ENCODE measurements around the gene IFT52.
"Not testable (repeated sequence)": the region's sequence is repeated elsewhere in the genome, so short reads cannot be mapped to it uniquely, and the experiment has no call there.

Gene IFT52

DNA sequence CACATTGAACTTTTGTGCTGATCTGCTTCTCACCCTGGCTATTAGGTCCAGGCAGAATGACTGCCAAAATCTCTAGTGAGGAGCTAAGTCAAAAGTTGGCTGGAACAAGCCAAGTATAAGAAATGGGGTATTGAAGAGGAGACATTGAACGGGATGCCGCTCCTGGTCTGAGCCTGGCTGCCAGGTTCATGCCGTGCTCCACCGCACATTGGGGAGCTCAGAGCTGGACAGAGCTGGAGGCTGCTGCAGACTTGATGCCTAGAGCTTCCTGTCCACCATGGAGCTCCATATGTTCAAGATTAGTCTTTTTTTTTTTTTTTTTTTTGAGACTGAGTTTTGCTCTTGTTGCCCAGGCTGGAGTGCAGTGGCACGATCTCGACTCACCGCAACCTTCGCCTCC lies 4.1 kb upstream of the IFT52 start:
- TF ChIP-seq, protein P1, sequence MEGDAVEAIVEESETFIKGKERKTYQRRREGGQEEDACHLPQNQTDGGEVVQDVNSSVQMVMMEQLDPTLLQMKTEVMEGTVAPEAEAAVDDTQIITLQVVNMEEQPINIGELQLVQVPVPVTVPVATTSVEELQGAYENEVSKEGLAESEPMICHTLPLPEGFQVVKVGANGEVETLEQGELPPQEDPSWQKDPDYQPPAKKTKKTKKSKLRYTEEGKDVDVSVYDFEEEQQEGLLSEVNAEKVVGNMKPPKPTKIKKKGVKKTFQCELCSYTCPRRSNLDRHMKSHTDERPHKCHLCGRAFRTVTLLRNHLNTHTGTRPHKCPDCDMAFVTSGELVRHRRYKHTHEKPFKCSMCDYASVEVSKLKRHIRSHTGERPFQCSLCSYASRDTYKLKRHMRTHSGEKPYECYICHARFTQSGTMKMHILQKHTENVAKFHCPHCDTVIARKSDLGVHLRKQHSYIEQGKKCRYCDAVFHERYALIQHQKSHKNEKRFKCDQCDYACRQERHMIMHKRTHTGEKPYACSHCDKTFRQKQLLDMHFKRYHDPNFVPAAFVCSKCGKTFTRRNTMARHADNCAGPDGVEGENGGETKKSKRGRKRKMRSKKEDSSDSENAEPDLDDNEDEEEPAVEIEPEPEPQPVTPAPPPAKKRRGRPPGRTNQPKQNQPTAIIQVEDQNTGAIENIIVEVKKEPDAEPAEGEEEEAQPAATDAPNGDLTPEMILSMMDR (IDR thresholded peaks at IDR 0.05; ENCODE audit: insufficient read depth, low read depth, low read length, missing control alignments): no peak
- no peak for DNase-seq (ENCODE audit: low read depth)
- H3K4me3 ChIP-seq (ENCODE audit: low read length): no peak overlapping the region

DNA sequence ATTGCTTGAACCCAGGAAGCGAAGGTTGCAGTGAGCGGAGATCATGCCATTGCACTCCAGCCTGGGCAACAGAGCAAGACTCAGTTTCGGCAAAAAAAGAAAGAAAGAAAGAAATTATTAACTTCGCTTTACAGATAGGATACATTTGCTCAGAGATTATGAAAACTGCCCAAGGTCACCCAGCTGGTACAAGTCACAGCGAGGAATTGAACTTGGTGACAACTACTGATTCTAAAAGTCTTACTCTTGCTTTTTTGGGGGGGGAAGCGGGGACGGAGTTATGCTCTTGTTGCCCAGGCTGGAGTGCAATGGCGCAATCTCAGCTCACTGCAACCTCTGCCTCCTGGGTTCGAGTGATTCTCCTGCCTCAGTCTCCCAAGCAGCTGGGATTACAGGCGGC lies 2.2 kb upstream of the IFT52 start:
- DNase-seq (ENCODE audit: low read depth); H3K4me3 ChIP-seq (ENCODE audit: low read length): not testable (repeated sequence)

DNA sequence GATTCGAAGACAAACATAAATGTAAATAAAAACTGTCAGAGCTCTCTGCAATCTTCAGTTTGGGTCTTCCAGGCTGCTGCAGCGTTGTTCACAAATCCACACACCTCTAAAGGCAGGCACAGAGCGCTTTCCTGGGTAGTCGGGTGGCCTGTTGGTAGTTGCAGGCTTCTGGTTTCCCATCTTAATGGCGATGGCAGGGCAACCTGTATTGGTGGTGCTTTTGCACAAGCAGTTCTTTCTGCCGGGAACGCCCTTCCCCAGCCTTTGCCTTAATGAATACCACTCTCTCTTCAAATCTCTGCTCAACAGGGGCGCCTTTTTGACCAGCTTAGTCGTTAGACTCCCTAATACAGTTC lies 723 bp upstream of the IFT52 start:
- H3K4me3 ChIP-seq (ENCODE audit: low read length): peak overlapping the region; percentile 88
- TF ChIP-seq, protein P1 (IDR thresholded peaks at IDR 0.05; ENCODE audit: insufficient read depth, low read depth, low read length, missing control alignments): no peak
- DNase-seq (ENCODE audit: low read depth): no peak

DNA sequence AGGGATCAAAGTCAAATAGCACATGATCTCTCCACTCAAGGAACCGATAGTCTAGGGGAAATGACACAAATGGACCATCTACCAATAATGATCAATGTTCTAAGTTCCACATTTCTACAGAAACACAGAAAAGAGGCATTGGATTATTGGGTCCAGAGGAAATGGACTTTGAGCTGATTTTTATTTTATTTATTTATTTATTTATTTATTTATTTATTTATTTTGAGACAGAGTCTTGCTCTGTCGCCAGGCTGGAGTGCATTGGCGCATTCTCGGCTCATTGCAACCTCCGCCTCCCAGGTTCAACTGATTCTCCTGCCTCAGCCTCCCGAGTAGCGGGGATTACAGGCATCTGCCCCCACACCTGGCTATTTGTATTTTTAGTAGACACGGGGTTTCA lies 11.2 kb downstream of the IFT52 start:
- DNase-seq (ENCODE audit: low read depth); H3K4me3 ChIP-seq (ENCODE audit: low read length): not testable (repeated sequence)

DNA sequence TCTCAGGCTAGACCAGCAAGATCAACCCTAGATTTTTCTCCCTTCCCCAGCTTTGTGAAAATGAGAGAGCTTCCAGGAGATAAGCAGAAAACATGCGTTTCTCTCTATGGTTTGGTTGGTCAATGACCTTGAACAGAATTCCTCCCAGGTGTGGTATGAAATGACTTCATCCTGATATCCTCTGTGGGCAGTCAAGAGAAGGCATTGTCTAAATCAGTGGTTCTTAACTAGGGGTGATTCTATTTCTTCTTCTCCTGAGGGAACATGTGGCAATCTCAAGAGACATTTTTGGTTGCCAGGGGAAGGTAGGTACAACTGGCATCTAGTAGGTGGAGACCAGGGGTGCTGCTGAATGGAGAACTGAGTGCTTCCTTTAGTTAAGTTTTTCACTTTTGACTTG lies 12.4 kb downstream of the IFT52 start:
- TF ChIP-seq, protein P1 (IDR thresholded peaks at IDR 0.05; ENCODE audit: insufficient read depth, low read depth, low read length, missing control alignments): no peak
- no peak overlapping the region for H3K4me3 ChIP-seq (ENCODE audit: low read length)
- DNase-seq (ENCODE audit: low read depth): no peak

DNA sequence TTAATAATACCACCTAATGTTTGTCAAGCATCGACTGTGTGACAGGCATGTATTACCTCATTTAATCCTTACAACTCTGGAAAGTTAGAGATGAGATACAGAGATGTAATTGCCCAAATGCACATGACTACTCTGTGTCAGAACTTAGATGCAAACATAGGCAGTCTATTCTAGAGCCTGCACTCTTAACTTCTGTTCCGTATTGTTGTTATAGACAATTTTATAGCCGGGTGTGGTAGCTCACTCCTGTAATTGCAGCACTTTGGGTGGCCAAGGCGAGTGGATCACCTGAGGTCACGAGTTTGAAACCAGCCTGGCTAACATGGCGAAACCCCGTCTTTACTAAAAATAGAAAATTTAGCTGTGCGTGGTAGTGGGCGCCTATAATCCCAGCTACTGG lies 15.0 kb downstream of the IFT52 start:
- TF ChIP-seq, protein P1 (IDR thresholded peaks at IDR 0.05; ENCODE audit: insufficient read depth, low read depth, low read length, missing control alignments): no peak
- DNase-seq (ENCODE audit: low read depth): no peak
- no peak overlapping the region for H3K4me3 ChIP-seq (ENCODE audit: low read length)

DNA sequence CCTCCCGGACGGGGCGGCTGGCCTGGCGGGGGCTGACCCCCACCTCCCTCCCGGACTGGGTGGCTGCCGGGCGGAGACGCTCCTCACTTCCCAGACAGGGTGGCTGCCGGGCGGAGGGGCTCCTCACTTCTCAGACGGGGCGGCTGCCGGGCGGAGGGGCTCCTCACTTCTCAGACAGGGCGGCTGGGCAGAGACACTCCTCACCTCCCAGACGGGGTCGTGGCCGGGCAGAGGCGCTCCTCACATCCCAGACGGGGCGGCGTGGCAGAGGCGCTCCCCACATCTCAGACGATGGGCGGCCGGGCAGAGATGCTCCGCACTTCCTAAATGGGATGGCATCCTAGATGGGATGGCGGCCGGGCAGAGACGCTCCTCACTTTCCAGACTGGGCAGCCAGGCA lies 16.5 kb downstream of the IFT52 start:
- H3K4me3 ChIP-seq (ENCODE audit: low read length); DNase-seq (ENCODE audit: low read depth): not testable (repeated sequence)

DNA sequence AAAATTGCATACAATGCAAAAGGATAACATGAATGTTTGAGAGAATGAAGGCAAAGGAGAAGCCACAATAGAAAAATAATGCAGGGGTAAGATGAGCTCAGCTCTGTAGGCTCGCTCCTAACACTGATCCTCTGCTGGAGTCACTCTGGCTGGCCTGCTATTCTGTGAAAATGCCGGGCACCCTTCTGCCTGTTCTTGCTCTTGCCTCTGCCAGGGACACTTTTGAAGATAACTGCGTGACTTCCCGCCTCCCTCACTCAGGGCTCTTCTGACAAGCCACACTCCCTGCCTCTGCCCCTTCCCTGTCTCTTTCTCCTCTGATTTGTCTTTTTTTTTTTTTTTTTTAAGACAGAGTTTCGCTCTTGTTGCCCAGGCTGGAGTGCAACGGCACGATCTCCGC lies 40.9 kb downstream of the IFT52 start:
- H3K4me3 ChIP-seq (ENCODE audit: low read length): no peak overlapping the region
- TF ChIP-seq, protein P1 (IDR thresholded peaks at IDR 0.05; ENCODE audit: insufficient read depth, low read depth, low read length, missing control alignments): no peak
- no peak for DNase-seq (ENCODE audit: low read depth)

DNA sequence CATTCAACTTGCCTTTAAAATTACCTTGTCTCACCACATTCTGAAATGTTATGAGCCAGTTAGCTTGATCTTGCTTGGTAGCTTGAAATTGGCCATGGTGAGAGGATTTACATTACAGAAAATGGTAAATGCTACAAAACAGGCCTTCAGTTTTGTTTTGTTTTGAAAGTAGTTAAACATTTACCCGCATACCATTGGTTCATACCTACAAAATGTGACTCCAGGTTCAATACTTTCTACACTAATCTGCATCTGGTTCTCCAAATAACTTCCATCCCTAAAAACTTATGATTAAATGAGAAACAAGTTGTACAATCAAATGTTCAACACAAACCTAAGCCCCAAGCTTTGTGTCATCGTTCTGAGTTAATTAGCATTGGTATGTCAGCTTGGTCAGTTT lies 45.7 kb downstream of the IFT52 start:
- TF ChIP-seq, protein P1 (IDR thresholded peaks at IDR 0.05; ENCODE audit: insufficient read depth, low read depth, low read length, missing control alignments): no peak
- H3K4me3 ChIP-seq (ENCODE audit: low read length): no peak overlapping the region
- DNase-seq (ENCODE audit: low read depth): no peak

Measured in epithelial cell of esophagus (primary cell).